Sigmoid colon (tissue), 7 donors: Measurements from ENCODE around the gene LILRA6. TPM values are rescaled to one million over a fixed set of nuclear protein-coding genes. Genes with fewer than 3 reads are reported as not detected.

Experiments
- DNase-seq: peaks from one replicate; pipeline ENCODE4 v3.0.0-alpha.2; 2019
- H3K27ac ChIP-seq, 4 donors: fragments of 200-600 bp; sonication (generic); one replicate each; pipeline ENCODE4 v1.5.1; 2016 to 2019; ENCODE audit warnings: mild to moderate bottlenecking in 1 of 4
- H3K27me3 ChIP-seq, 3 donors: fragments of 200-600 bp; sonication (generic); one replicate each; pipeline ENCODE4 v1.5.1; 2019; ENCODE audit warnings: mild to moderate bottlenecking in 1 of 3
- H3K36me3 ChIP-seq, 4 donors: fragments of 200-600 bp; sonication (generic); one replicate each; pipeline ENCODE4 v1.5.1; 2016 to 2019
- H3K4me1 ChIP-seq, 4 donors: fragments of 200-600 bp; sonication (generic); one replicate each; pipeline ENCODE4 v1.5.1; 2017 to 2019
- H3K4me3 ChIP-seq, 4 donors: fragments of 200-600 bp; sonication (generic); one replicate each; pipeline ENCODE4 v1.5.1; 2017 to 2019; ENCODE audit warnings: mild to moderate bottlenecking in 2 of 4, moderate library complexity in 1 of 4
- H3K9me3 ChIP-seq, 4 donors: fragments of 200-600 bp in 3 of 4; sonication (generic) in 3 of 4; one replicate each; pipeline versions ENCODE4 v1.5.1 to v1.6.1; 2013 to 2019
- CTCF ChIP-seq, 4 experiments: fragments of 450-650 bp in 3 of 4; fragments of 200-600 bp in 1 of 4; IDR thresholded peaks; one replicate each; pipeline ENCODE4 v1.5.1; 2016 to 2019; ENCODE audit warnings: antibody characterized with exemption in 4 of 4, mild to moderate bottlenecking in 3 of 4, moderate library complexity in 2 of 4
- EP300 ChIP-seq, 4 donors: sonication (generic); formaldehyde crosslinking; IDR thresholded peaks; one replicate each; pipeline ENCODE4 v1.6.1; 2017; ENCODE audit warnings: antibody characterized with exemption in 4 of 4
- POLR2A ChIP-seq, 2 donors: fragments of 450-650 bp; IDR thresholded peaks; one replicate each; pipeline ENCODE4 v1.6.1; 2016; ENCODE audit warnings: antibody characterized with exemption in 2 of 2, mild to moderate bottlenecking in 2 of 2, moderate library complexity in 2 of 2
- POLR2AphosphoS5 ChIP-seq, 4 donors: sonication (generic); formaldehyde crosslinking; IDR thresholded peaks; one replicate each; pipeline ENCODE4 v1.6.1; 2017; ENCODE audit warnings: antibody characterized with exemption in 4 of 4
- WGBS, 2 donors: extraction: QIAGEN DNeasy Blood & Tissue Kit; methylation state at CpG; one replicate each; pipeline ENCODE4 v1.1.7; 2013; 5-methylcytosine and 5-hydroxymethylcytosine counted together
- intact Hi-C: fragments of 100-400 bp; cut with DNase I; formaldehyde crosslinking; loops from one replicate; pipeline ENCODE4 v1.15.1; 2023
- polyA plus RNA-seq, 3 donors: library from polyadenylated mRNA; stranded (reverse); fragments of 200-250 nt; gene quantifications; one replicate each; pipeline ENCODE4 v1.2.3, GENCODE V29; 2013
- total RNA-seq, 4 donors: library from RNA; depleted of rRNA; stranded (reverse); fragments of >200 nt; gene quantifications; one replicate each; pipeline ENCODE4 v1.1.0, GENCODE V29; 2016
- donor health status: healthy with polysubstance abuse.
- donor health status: Bipolar disorder and iron deficiency.
- donor health status: healthy.

Gene LILRA6
- total and polyA plus RNA-seq, 7 donors = 1.2 to 3.2 (median 2.2) TPM

- Histone ChIP-seq H3K36me3 (peaks cover 31 to 72% (median 45%) of the 10 kb centered on the region in 4 donors), H3K27ac (peak overlapping the region in 3 of 4 donors; percentile 39 to 66 (median 61)), H3K9me3 (no peaks in the 10 kb centered on the region), H3K4me3 (no peak overlapping the region), H3K27me3 (no peaks in the 10 kb centered on the region), H3K4me1 (peaks cover 0 to 91% (median 77%) of the 10 kb centered on the region in 4 donors)
- intact Hi-C loops = loop anchor here (10.0 kb wide), 1 partner anchor 259 kb away; the partner anchor contains the start of gene LENG9
- WGBS, 2 donors = 86 to 91% methylated on average over 27 of the region's 27 CpGs
- DNase-seq = no peak
- TF ChIP-seq POLR2AphosphoS5 (IDR thresholded peaks at IDR 0.05) (no peak), CTCF (IDR thresholded peaks at IDR 0.05) (no peak), EP300 (IDR thresholded peaks at IDR 0.05) (no peak), POLR2A (IDR thresholded peaks at IDR 0.05) (no peak)
Measured at GRCh38 chr19:54206030-54206830, 36.4 kb downstream of the LILRA6 start.

GRCh38 chr19:54204767-54205468 is 37.7 kb downstream of the LILRA6 start:
- H3K27me3 ChIP-seq = no peaks in the 10 kb centered on the region
- no peak overlapping the region for H3K27ac ChIP-seq
- H3K4me1 ChIP-seq = peaks cover 0 to 92% (median 74%) of the 10 kb centered on the region in 4 donors
- H3K36me3 ChIP-seq = peaks cover 31 to 72% (median 45%) of the 10 kb centered on the region in 4 donors
- no peak overlapping the region for H3K4me3 ChIP-seq
- intact Hi-C loops = loop anchor here (5.0 to 10.0 kb wide), 2 partner anchors 43 to 260 kb away; partner anchors contain the start of gene LENG9
- DNase-seq = no peak
- TF ChIP-seq EP300 (IDR thresholded peaks at IDR 0.05) (no peak), CTCF (IDR thresholded peaks at IDR 0.05) (no peak), POLR2AphosphoS5 (IDR thresholded peaks at IDR 0.05) (no peak), POLR2A (IDR thresholded peaks at IDR 0.05) (no peak)
- H3K9me3 ChIP-seq = no peaks in the 10 kb centered on the region
- WGBS, 2 donors = 80 to 83% methylated on average over 4 of the region's 4 CpGs

GRCh38 chr19:54203151-54203611 is 39.4 kb downstream of the LILRA6 start:
- no peak for DNase-seq
- H3K4me3 ChIP-seq = peak overlapping the region in 1 of 4 donors; percentile 8
- H3K27ac ChIP-seq = no peak overlapping the region
- TF ChIP-seq CTCF (IDR thresholded peaks at IDR 0.05) (no peak), POLR2A (IDR thresholded peaks at IDR 0.05) (no peak)
- no peaks in the 10 kb centered on the region for H3K27me3 ChIP-seq
- H3K9me3 ChIP-seq = no peaks in the 10 kb centered on the region
- intact Hi-C loops = loop anchor here (5.0 to 10.0 kb wide), 2 partner anchors 41 to 262 kb away; partner anchors contain the start of gene LENG9
- WGBS, 2 donors = 15 to 52% methylated on average over 9 of the region's 9 CpGs
- peaks cover 31 to 68% (median 45%) of the 10 kb centered on the region in 4 donors for H3K36me3 ChIP-seq
- peaks cover 0 to 75% (median 59%) of the 10 kb centered on the region in 4 donors for H3K4me1 ChIP-seq

- Histone ChIP-seq H3K36me3 (peaks cover 21 to 56% (median 33%) of the 10 kb centered on the region in 4 donors), H3K27me3 (no peaks in the 10 kb centered on the region), H3K9me3 (no peaks in the 10 kb centered on the region), H3K27ac (peak overlapping the region in 3 of 4 donors; percentile 90 to 96 (median 93)), H3K4me3 (peak overlapping the region in 3 of 4 donors; percentile 60 to 64 (median 64)), H3K4me1 (peaks cover 0 to 63% (median 56%) of the 10 kb centered on the region in 4 donors)
- no peak for DNase-seq
- WGBS, 2 donors = 53 to 65% methylated on average over 13 of the region's 13 CpGs
- TF ChIP-seq EP300 (IDR thresholded peaks at IDR 0.05) (no peak), POLR2AphosphoS5 (IDR thresholded peaks at IDR 0.05) (no peak), POLR2A (IDR thresholded peaks at IDR 0.05) (no peak), CTCF (IDR thresholded peaks at IDR 0.05) (no peak)
- intact Hi-C loops = loop anchor here (5.0 to 10.0 kb wide), 2 partner anchors 40 to 263 kb away; partner anchors contain the start of gene LENG9
Measured at GRCh38 chr19:54201980-54202379, 40.6 kb downstream of the LILRA6 start.
